ENCODE data around the gene ZNF23. TPM values are rescaled to one million over a fixed set of nuclear protein-coding genes. Genes with fewer than 3 reads are reported as not detected.

ZNF23 gene
- total RNA-seq, 1 donor: 6.5 TPM

DNA sequence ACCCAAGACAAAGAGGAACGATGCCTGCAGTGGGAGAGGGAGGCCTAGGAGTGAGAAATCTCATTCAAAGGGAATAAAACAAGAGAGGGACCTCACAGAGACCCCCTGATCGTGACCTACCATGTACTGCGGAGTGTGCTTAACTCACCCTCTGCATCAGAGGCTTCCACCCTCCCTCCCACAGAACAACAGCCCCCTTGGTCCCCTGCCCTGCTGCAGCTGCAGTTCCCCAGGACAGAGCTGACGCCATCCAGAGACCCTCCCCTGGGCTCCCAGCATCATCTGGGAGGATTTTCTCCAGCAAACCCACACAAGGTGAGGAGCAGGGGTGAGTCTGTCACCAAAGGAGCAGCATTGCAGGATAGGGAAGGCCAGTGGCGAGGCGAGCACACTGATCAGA, 60.0 kb downstream of the ZNF23 start:
- H3K4me1 ChIP-seq (ENCODE audit: insufficient read depth, low read length): no peaks in the 10 kb centered on the region
- no peaks in the 10 kb centered on the region for H3K9me3 ChIP-seq (ENCODE audit: low read depth, low read length)
- no peaks in the 10 kb centered on the region for H3K27me3 ChIP-seq (ENCODE audit: insufficient read depth, low read length)
- no peak overlapping the region for H3K4me3 ChIP-seq (ENCODE audit: low read length)

DNA sequence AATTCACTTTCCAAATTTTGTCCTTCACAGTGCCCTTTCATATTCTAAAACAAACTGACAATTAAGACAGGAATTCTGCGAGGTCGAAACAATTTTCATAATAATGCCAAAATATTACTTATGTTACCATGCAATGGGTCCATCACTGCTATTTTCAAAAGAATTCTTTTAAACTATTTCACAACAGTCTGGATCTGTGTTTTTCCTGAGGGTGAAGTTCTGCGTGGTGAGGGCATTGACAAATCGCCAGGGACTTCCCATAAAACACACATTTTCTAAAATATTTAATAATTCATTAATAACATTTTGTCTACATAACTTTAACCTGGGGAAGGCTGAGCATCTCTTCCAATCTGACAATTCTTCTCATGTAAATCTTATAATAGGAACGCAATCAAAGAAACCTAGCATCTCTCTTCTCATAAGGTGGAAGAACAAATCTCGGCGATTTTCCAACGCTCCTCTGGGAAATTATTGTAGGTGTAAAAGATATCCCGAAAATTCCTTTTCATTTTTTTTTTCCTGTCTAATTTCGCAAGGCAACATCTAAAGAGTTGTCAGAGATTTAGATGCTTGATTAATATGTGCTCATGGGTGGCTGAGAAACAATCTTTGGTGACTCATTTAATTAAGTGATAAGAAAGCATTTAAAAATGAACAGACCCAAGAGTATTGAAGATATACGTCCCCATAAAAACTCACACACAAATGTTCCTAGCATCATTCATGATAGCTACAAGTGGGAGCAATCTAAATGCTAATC, 62.1 kb downstream of the ZNF23 start:
- Histone ChIP-seq H3K4me1 (ENCODE audit: insufficient read depth, low read length) (no peaks in the 10 kb centered on the region), H3K27me3 (ENCODE audit: insufficient read depth, low read length) (no peaks in the 10 kb centered on the region), H3K4me3 (ENCODE audit: low read length) (no peak overlapping the region), H3K9me3 (ENCODE audit: low read depth, low read length) (no peaks in the 10 kb centered on the region)

Other genes starting within 250 kb of the ZNF23 start
- gene HYDIN, start 231.5 kb downstream of the ZNF23 start, total RNA-seq: 0.21 TPM
- 18.8 TPM for gene CMTR2, start 172.8 kb downstream of the ZNF23 start, total RNA-seq
- gene CALB2, start 103.5 kb downstream of the ZNF23 start, total RNA-seq: not detected
- gene TLE7, start 20.2 kb downstream of the ZNF23 start, total RNA-seq: not detected
- gene ZNF19, start 27.1 kb upstream of the ZNF23 start, total RNA-seq: 2.6 TPM
- not detected for gene CHST4, start 64.2 kb upstream of the ZNF23 start, total RNA-seq
- gene TAT, start 114.8 kb upstream of the ZNF23 start, total RNA-seq: not detected
- gene MARVELD3, start 163.9 kb upstream of the ZNF23 start, total RNA-seq: not detected

All from mononuclear cell (primary cell).